Heart left ventricle (tissue), 13 donors: ENCODE results near the gene NFAT5.

Experiments
- POLR2A ChIP-seq, 2 donors: fragments of 450-650 bp; IDR thresholded peaks; one replicate each; pipeline ENCODE4 v1.6.1; 2017; ENCODE audit warnings: antibody characterized with exemption in 2 of 2, mild to moderate bottlenecking in 2 of 2, moderate library complexity in 2 of 2
- TF ChIP-seq, protein P1 (sequence below), 12 donors: fragments of 200-600 bp; sonication (generic) in 4 of 12; IDR thresholded peaks; one replicate each; pipeline versions ENCODE4 v1.5.0 to v1.8.0; 2018 to 2022; ENCODE audit warnings: antibody characterized with exemption in 12 of 12, mild to moderate bottlenecking in 5 of 12
- donor health status: ischemic (EF 13 %, LVEDD 7.1; RV severe dilation, severe dysfunction).
- donor health status: DM: no; HTN: yes; CAD: no.
- donor health status: DM: no; HTN: no; CAD: no.
- donor health status: ischemic (EF 25% LVEDD 6.9; RV normal size, moderate dysfunction).
- donor health status: ischemic (EF 25% LVEDD 5.7; RV mildly dilated, moderate dysfunction).
- donor health status: ischemic (EF 35%, LVEDD 5.7; RV mildly dilated, moderate dysfunction).
- donor health status: nonischemic (EF 11% LVEDD 7.7; RV severe dilation, severe dysfunction).
- donor health status: DM: yes; HTN: yes; CAD: no.
- donor health status: PGD.
- donor health status: ischemic (EF 29% LVEDD 5.4; RV normal size, mild dysfunction).
- donor health status: nonischemic (EF 23%, LVEDD 6.1; RV moderate dilation, normal function).

DNA sequence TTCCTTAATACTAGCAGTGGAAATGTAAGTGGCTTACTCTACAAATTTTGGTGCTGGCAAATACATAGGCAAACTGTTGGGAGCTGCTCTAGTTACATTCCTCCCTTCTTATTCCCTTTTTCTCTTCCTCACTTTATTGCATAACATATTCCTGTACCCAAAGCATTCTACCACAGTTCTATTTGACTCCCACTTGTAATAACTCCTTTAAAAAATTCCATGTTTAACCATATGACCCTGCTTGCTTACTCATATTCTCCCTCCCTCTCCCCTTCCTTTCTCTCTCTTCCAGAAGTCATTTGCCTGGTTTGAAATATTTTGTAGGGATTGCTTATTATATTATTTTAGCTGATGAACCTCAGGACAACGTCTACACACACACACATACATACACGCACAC, 137.9 kb downstream of the NFAT5 start:
- TF ChIP-seq, protein P1, sequence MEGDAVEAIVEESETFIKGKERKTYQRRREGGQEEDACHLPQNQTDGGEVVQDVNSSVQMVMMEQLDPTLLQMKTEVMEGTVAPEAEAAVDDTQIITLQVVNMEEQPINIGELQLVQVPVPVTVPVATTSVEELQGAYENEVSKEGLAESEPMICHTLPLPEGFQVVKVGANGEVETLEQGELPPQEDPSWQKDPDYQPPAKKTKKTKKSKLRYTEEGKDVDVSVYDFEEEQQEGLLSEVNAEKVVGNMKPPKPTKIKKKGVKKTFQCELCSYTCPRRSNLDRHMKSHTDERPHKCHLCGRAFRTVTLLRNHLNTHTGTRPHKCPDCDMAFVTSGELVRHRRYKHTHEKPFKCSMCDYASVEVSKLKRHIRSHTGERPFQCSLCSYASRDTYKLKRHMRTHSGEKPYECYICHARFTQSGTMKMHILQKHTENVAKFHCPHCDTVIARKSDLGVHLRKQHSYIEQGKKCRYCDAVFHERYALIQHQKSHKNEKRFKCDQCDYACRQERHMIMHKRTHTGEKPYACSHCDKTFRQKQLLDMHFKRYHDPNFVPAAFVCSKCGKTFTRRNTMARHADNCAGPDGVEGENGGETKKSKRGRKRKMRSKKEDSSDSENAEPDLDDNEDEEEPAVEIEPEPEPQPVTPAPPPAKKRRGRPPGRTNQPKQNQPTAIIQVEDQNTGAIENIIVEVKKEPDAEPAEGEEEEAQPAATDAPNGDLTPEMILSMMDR (IDR thresholded peaks at IDR 0.05) = no peak
- no peak for TF ChIP-seq POLR2A (IDR thresholded peaks at IDR 0.05)
